Gastroesophageal sphincter (tissue), 4 donors: ENCODE measurements around the gene KCNMA1. TPM values are rescaled to one million over a fixed set of nuclear protein-coding genes. Genes with fewer than 3 reads are reported as not detected.
A peak's percentile ranks its signal among the peaks of the same experiment; 100 is the strongest.

Source experiments
- ATAC-seq: fragments of 150-250 bp; one replicate; pipeline ENCODE4 v1.9.1; 2016; ENCODE audit warnings: mild to moderate bottlenecking, moderate library complexity
- H3K27ac ChIP-seq, 4 donors: fragments of 200-600 bp; sonication (generic) in 3 of 4; 1 replicate in 3 of 4; 2 replicates in 1 of 4; pipeline ENCODE4 v1.5.1; 2016 to 2019
- H3K27me3 ChIP-seq: fragments of 200-600 bp; sonication (generic); one replicate; pipeline ENCODE4 v1.5.1; 2019
- H3K36me3 ChIP-seq, 2 donors: fragments of 200-600 bp; sonication (generic); one replicate each; pipeline ENCODE4 v1.5.1; 2019; ENCODE audit warnings: control low read depth in 1 of 2
- H3K4me1 ChIP-seq, 3 donors: fragments of 200-600 bp; sonication (generic); 1 replicate in 2 of 3; 2 replicates in 1 of 3; pipeline ENCODE4 v1.5.1; 2016 to 2019; ENCODE audit warnings: control low read depth in 2 of 3
- H3K4me3 ChIP-seq, 2 donors: fragments of 200-600 bp; sonication (generic); one replicate each; pipeline ENCODE4 v1.5.1; 2019; ENCODE audit warnings: mild to moderate bottlenecking in 1 of 2, moderate library complexity in 1 of 2
- H3K9me3 ChIP-seq, 3 donors: fragments of 200-600 bp; sonication (generic); one replicate each; pipeline ENCODE4 v1.5.1; 2017 to 2019; ENCODE audit warnings: control low read depth in 2 of 3
- EP300 ChIP-seq: sonication (generic); formaldehyde crosslinking; IDR thresholded peaks from one replicate; pipeline ENCODE4 v1.6.1; 2017; ENCODE audit warnings: antibody characterized with exemption, mild to moderate bottlenecking
- POLR2A ChIP-seq, 2 donors: fragments of 450-650 bp; IDR thresholded peaks; one replicate each; pipeline ENCODE4 v1.6.1; 2017; ENCODE audit warnings: antibody characterized with exemption in 2 of 2, mild to moderate bottlenecking in 2 of 2, moderate library complexity in 1 of 2
- POLR2AphosphoS5 ChIP-seq: sonication (generic); formaldehyde crosslinking; IDR thresholded peaks from one replicate; pipeline ENCODE4 v1.6.1; 2017; ENCODE audit warnings: antibody characterized with exemption
- WGBS, 2 donors: methylation state at CpG; one replicate each; pipeline ENCODE4 v1.1.5; 2018; ENCODE audit warnings: low coverage in 1 of 2; 5-methylcytosine and 5-hydroxymethylcytosine counted together
- total RNA-seq, 4 donors: library from RNA; depleted of rRNA; stranded (reverse); fragments of >200 nt; gene quantifications; one replicate each; pipeline ENCODE4 v1.1.0, GENCODE V29; 2016
- TF ChIP-seq, protein P1 (sequence below), 4 experiments: fragments of 200-600 bp in 2 of 4; fragments of 450-650 bp in 2 of 4; sonication (generic) in 1 of 4; IDR thresholded peaks; one replicate each; pipeline ENCODE4 v1.5.1; 2017 to 2019; ENCODE audit warnings: antibody characterized with exemption in 4 of 4, mild to moderate bottlenecking in 2 of 4, moderate library complexity in 2 of 4

Gene KCNMA1
- total RNA-seq, 4 donors from 2014 or later = 168 to 389 (median 323) TPM

DNA sequence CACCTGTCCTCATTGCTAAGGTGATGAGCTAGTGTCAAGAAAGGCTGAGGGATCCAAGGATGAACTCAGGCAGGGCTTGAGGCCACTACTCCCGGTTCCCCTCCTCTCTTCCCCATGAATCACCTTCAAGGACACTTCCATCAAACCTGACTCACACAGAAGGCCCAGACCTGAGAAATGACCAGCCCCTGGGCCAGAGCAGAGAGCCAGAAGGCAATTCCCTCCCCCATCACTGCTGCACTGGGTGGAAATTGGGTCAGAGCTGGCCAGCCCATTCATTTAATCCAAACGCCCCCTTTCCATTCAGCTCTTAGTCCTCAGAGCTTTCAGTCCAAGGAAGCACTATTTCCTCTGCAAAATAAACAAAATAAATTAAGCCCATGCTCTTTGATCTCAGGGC, 182.0 kb downstream of the KCNMA1 start:
- no peaks in the 10 kb centered on the region for H3K36me3 ChIP-seq
- ATAC-seq = no peak
- peaks cover 0 to 16% (median 0%) of the 10 kb centered on the region in 3 donors for H3K4me1 ChIP-seq
- H3K4me3 ChIP-seq = no peak overlapping the region
- TF ChIP-seq POLR2A (IDR thresholded peaks at IDR 0.05) (no peak), EP300 (no peak), POLR2AphosphoS5 (no peak)
- TF ChIP-seq, protein P1, sequence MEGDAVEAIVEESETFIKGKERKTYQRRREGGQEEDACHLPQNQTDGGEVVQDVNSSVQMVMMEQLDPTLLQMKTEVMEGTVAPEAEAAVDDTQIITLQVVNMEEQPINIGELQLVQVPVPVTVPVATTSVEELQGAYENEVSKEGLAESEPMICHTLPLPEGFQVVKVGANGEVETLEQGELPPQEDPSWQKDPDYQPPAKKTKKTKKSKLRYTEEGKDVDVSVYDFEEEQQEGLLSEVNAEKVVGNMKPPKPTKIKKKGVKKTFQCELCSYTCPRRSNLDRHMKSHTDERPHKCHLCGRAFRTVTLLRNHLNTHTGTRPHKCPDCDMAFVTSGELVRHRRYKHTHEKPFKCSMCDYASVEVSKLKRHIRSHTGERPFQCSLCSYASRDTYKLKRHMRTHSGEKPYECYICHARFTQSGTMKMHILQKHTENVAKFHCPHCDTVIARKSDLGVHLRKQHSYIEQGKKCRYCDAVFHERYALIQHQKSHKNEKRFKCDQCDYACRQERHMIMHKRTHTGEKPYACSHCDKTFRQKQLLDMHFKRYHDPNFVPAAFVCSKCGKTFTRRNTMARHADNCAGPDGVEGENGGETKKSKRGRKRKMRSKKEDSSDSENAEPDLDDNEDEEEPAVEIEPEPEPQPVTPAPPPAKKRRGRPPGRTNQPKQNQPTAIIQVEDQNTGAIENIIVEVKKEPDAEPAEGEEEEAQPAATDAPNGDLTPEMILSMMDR (IDR thresholded peaks at IDR 0.05) = no peak
- no peaks in the 10 kb centered on the region for H3K27me3 ChIP-seq
- H3K9me3 ChIP-seq = no peaks in the 10 kb centered on the region
- no peak overlapping the region for H3K27ac ChIP-seq
- WGBS, 2 donors = 40% methylated on average over 1 of the region's 2 CpGs; no CpG with 5 or more reads in 1 of the 2 donors

DNA sequence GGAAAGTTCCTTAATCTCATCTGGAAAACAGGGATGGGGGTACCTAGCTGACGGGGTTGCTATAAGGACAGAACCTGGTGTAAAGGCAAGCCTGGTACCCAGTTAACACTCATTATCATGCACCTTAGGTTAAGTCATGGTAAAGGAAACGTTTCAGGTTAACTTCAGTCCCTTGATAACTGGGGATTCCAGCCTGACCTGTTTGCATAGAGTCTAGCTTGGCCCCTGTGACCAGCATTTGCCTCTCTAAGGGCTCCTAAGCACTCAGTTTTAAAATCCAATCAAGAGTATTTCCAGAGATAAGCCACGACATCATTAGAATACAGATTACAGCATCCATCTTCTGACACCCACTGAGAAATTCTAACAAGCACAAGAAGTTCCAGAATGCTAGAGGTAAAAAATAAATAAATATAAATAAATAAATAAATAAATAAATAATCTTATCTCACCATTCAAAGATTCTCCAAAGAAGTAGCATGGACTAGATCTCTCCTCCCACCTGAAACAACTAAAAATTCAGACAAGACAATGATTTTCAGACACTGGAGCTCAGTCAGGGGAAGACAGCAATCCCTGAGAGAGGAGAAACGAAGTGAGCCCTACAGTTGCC, 184.6 kb downstream of the KCNMA1 start:
- H3K36me3 ChIP-seq = no peaks in the 10 kb centered on the region
- H3K4me1 ChIP-seq = peaks cover 0 to 17% (median 0%) of the 10 kb centered on the region in 3 donors
- 89% methylated on average over 4 of the region's 4 CpGs for WGBS, 2 donors
- H3K27me3 ChIP-seq = no peaks in the 10 kb centered on the region
- H3K27ac ChIP-seq = no peak overlapping the region
- no peaks in the 10 kb centered on the region for H3K9me3 ChIP-seq
- H3K4me3 ChIP-seq = no peak overlapping the region
- TF ChIP-seq EP300 (no peak), POLR2AphosphoS5 (no peak), POLR2A (IDR thresholded peaks at IDR 0.05) (no peak)
- TF ChIP-seq, protein P1 (IDR thresholded peaks at IDR 0.05) = no peak
- ATAC-seq = no peak

DNA sequence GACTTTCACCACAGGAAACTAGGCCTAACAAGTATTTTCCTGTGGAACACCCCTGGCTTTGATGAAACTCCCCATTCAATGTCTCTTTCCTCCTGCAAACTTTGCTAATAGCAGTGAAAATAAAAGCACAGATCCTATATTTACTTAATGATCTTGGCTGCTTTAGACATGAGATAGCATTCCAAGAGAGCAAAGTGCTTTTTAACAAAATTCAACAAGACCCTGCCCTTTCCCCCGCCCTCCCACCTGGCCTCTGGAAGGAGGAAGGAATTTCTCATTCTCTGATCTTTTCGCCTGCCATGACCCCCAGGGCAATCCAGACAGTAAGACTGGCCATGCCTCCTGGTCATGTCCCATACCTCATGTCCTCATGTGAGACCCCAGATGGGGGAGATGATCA, 185.7 kb downstream of the KCNMA1 start:
- Histone ChIP-seq H3K4me1 (peaks cover 0 to 16% (median 0%) of the 10 kb centered on the region in 3 donors), H3K27ac (no peak overlapping the region), H3K27me3 (no peaks in the 10 kb centered on the region), H3K36me3 (no peaks in the 10 kb centered on the region), H3K4me3 (no peak overlapping the region), H3K9me3 (no peaks in the 10 kb centered on the region)
- TF ChIP-seq EP300 (no peak), POLR2AphosphoS5 (no peak), POLR2A (IDR thresholded peaks at IDR 0.05) (no peak)
- TF ChIP-seq, protein P1 (IDR thresholded peaks at IDR 0.05) = no peak
- WGBS, 2 donors = 56 to 82% methylated on average over 1 to 2 of the region's 2 CpGs
- ATAC-seq = no peak

DNA sequence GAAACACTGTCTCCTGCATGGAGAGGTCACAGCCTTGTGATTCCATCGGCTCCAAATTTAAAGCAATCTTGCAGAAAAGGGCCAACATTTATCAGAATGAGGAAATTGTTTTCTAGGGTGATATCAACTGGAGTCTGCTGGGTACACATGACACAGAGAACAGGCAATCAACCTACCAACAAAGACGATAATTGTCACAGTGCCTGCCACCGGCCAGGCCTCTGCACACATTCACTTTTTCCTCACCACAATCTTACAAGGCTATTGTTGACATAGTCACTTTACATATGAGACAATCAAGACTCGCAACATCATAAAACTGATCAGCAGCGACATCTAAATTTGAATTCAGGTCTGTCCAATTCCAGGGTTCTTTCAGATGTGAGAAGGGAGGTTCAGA, 189.4 kb downstream of the KCNMA1 start:
- H3K4me3 ChIP-seq = no peak overlapping the region
- no peaks in the 10 kb centered on the region for H3K9me3 ChIP-seq
- H3K27ac ChIP-seq = peak overlapping the region in 2 of 4 donors; percentile 15 to 24
- no peak for TF ChIP-seq POLR2A (IDR thresholded peaks at IDR 0.05)
- TF ChIP-seq, protein P1 (IDR thresholded peaks at IDR 0.05) = no peak
- no peak for TF ChIP-seq EP300
- no peak for TF ChIP-seq POLR2AphosphoS5
- H3K4me1 ChIP-seq = peaks cover 0 to 34% (median 0%) of the 10 kb centered on the region in 3 donors
- no peak for ATAC-seq
- H3K27me3 ChIP-seq = no peaks in the 10 kb centered on the region
- H3K36me3 ChIP-seq = no peaks in the 10 kb centered on the region
- 64 to 73% methylated on average over 5 of the region's 5 CpGs for WGBS, 2 donors

DNA sequence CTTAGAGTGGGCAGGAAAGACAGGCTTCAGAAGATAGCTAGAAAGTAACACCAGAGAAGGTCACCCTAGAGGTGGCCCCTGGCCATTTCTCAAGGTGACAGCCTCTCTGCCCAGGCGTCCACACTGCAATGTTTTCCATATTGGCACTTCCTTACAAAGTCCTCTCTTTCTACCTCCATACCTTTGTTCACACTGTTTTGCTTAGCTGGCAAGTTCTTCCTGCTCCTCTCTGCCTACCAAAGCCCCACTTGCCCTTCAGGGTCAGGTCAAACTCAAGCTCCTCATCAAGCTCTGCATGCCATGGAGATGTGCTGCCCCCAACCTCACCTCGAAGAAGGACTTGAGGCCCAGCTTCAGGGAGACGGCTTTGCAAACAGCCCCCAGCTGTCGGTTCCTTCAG, 190.9 kb downstream of the KCNMA1 start:
- Histone ChIP-seq H3K4me1 (peaks cover 0 to 47% (median 0%) of the 10 kb centered on the region in 3 donors), H3K27me3 (no peaks in the 10 kb centered on the region), H3K4me3 (no peak overlapping the region), H3K9me3 (no peaks in the 10 kb centered on the region), H3K36me3 (no peaks in the 10 kb centered on the region), H3K27ac (no peak overlapping the region)
- no peak for TF ChIP-seq POLR2AphosphoS5
- no peak for TF ChIP-seq POLR2A (IDR thresholded peaks at IDR 0.05)
- TF ChIP-seq EP300 = no peak
- TF ChIP-seq, protein P1 (IDR thresholded peaks at IDR 0.05) = no peak
- ATAC-seq = no peak
- 80 to 100% methylated on average over 1 of the region's 4 CpGs for WGBS, 2 donors
